HepG2 (cell line): ENCODE data around the gene XG.

Experiments
- ETV5 ChIP-seq: IDR thresholded peaks from 2 replicates; pipeline ENCODE4 v1.6.1; 2018; ENCODE audit warnings: missing biosample characterization, missing genetic modification reagents, inconsistent platforms, borderline replicate concordance
- EZH2 ChIP-seq: conservative IDR thresholded peaks from 2 replicates; pipeline ENCODE4 v1.6.1; 2012; ENCODE audit warnings: mild to moderate bottlenecking, low read depth, low read length, moderate library complexity
- JARID2 ChIP-seq: sonication (generic); formaldehyde crosslinking; IDR thresholded peaks from 2 replicates; pipeline ENCODE4 v1.8.1; 2023; ENCODE audit warnings: missing genetic modification reagents, inconsistent platforms; ENCODE audit not compliant: insufficient replicate concordance
- KDM1A ChIP-seq: IDR thresholded peaks from 2 replicates; pipeline ENCODE4 v1.6.1; 2016; ENCODE audit warnings: missing compliant biosample characterization
- MXD3 ChIP-seq: IDR thresholded peaks from 2 replicates; pipeline ENCODE4 v1.6.1; 2016; ENCODE audit warnings: mild to moderate bottlenecking, missing biosample characterization, missing genetic modification reagents
- SP4 ChIP-seq: sonication (generic); formaldehyde crosslinking; IDR thresholded peaks from 2 replicates; pipeline ENCODE4 v1.8.1; 2023; ENCODE audit warnings: mild to moderate bottlenecking, missing genetic modification reagents
- USF2 ChIP-seq, 2 experiments: sonication (generic) in 1 of 2; formaldehyde crosslinking in 1 of 2; IDR thresholded peaks; 2 replicates each; pipeline versions ENCODE4 v1.5.1 to v1.6.1; 2011 to 2020; ENCODE audit warnings: borderline replicate concordance in 1 of 2, low read depth in 1 of 2, low read length in 1 of 2, mild to moderate bottlenecking in 1 of 2, missing genetic modification reagents in 1 of 2, moderate library complexity in 1 of 2
- ZBTB4 ChIP-seq: sonication (generic); formaldehyde crosslinking; IDR thresholded peaks from 2 replicates; pipeline ENCODE4 v1.4.0; 2020; ENCODE audit warnings: missing genetic modification reagents, mild to moderate bottlenecking, borderline replicate concordance
- ZNF678 ChIP-seq: sonication (generic); formaldehyde crosslinking; IDR thresholded peaks from 2 replicates; pipeline ENCODE4 v1.4.0; 2020; ENCODE audit warnings: mild to moderate bottlenecking, missing genetic modification reagents
- ZNF780A ChIP-seq: sonication (generic); formaldehyde crosslinking; IDR thresholded peaks from 2 replicates; pipeline ENCODE4 v1.8.0; 2022; ENCODE audit warnings: mild to moderate bottlenecking, missing genetic modification reagents, moderate library complexity
- TF ChIP-seq, protein P1 (sequence below), 2 experiments: IDR thresholded peaks; 2 replicates each; pipeline ENCODE4 v1.6.1; 2011 to 2012; ENCODE audit warnings: low read length in 2 of 2, borderline replicate concordance in 1 of 2, low read depth in 1 of 2, mild to moderate bottlenecking in 1 of 2, moderate library complexity in 1 of 2

- TF ChIP-seq ZNF780A (CRISPR knock-in tag) (no peak), MXD3 (no peak), ETV5 (CRISPR knock-in tag) (0 out of 2 replicates have a peak, but pooled peaks have one; percentile 42), SP4 (no peak), ZBTB4 (CRISPR knock-in tag) (no peak), KDM1A (CRISPR knock-in tag) (no peak), ZNF678 (CRISPR knock-in tag) (no peak), USF2 (IDR thresholded peaks at IDR 0.05; ENCODE audit: low read depth, low read length) (no peak), USF2 (CRISPR knock-in tag; IDR thresholded peaks at IDR 0.05; ENCODE audit: borderline replicate concordance) (no peak), EZH2 (no peak), JARID2 (CRISPR knock-in tag) (no peak)
- TF ChIP-seq, protein P1, sequence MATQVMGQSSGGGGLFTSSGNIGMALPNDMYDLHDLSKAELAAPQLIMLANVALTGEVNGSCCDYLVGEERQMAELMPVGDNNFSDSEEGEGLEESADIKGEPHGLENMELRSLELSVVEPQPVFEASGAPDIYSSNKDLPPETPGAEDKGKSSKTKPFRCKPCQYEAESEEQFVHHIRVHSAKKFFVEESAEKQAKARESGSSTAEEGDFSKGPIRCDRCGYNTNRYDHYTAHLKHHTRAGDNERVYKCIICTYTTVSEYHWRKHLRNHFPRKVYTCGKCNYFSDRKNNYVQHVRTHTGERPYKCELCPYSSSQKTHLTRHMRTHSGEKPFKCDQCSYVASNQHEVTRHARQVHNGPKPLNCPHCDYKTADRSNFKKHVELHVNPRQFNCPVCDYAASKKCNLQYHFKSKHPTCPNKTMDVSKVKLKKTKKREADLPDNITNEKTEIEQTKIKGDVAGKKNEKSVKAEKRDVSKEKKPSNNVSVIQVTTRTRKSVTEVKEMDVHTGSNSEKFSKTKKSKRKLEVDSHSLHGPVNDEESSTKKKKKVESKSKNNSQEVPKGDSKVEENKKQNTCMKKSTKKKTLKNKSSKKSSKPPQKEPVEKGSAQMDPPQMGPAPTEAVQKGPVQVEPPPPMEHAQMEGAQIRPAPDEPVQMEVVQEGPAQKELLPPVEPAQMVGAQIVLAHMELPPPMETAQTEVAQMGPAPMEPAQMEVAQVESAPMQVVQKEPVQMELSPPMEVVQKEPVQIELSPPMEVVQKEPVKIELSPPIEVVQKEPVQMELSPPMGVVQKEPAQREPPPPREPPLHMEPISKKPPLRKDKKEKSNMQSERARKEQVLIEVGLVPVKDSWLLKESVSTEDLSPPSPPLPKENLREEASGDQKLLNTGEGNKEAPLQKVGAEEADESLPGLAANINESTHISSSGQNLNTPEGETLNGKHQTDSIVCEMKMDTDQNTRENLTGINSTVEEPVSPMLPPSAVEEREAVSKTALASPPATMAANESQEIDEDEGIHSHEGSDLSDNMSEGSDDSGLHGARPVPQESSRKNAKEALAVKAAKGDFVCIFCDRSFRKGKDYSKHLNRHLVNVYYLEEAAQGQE (IDR thresholded peaks at IDR 0.05; ENCODE audit: borderline replicate concordance in 1 of 2, low read depth in 1 of 2, low read length in 2 of 2): no peak
Measured at GRCh38 chrX:2848871-2849301, 97.0 kb downstream of the XG start.
